Muscle layer of colon (tissue), 2 donors: ENCODE measurements around the gene IFNL4.
"Not testable (repeated sequence)": the region's sequence is repeated elsewhere in the genome, so short reads cannot be mapped to it uniquely, and the experiment has no call there.

Experiments used
- H3K27ac ChIP-seq: one replicate; pipeline ENCODE4 v1.7.0; 2013; ENCODE audit warnings: low read depth, mild to moderate bottlenecking, low read length, moderate library complexity
- H3K27me3 ChIP-seq, 2 donors: one replicate each; pipeline ENCODE4 v1.7.0; 2013; ENCODE audit warnings: low read length in 2 of 2, mild to moderate bottlenecking in 2 of 2; ENCODE audit not compliant: insufficient read depth in 2 of 2, control insufficient read depth in 1 of 2
- H3K36me3 ChIP-seq: one replicate; pipeline ENCODE4 v1.7.0; 2013; ENCODE audit warnings: mild to moderate bottlenecking, low read length; ENCODE audit not compliant: insufficient read depth
- H3K4me1 ChIP-seq: one replicate; pipeline ENCODE4 v1.7.0; 2013; ENCODE audit warnings: mild to moderate bottlenecking, low read length; ENCODE audit not compliant: insufficient read depth
- H3K4me3 ChIP-seq, 2 donors: one replicate each; pipeline ENCODE4 v1.7.0; 2013; ENCODE audit warnings: low read length in 2 of 2, low read depth in 1 of 2, mild to moderate bottlenecking in 1 of 2, moderate library complexity in 1 of 2
- H3K9ac ChIP-seq: one replicate; pipeline ENCODE4 v1.7.0; 2013; ENCODE audit warnings: low read length
- H3K9me3 ChIP-seq: one replicate; pipeline ENCODE4 v1.7.0; 2013; ENCODE audit warnings: mild to moderate bottlenecking, low read length
- donor health status: abdominal sarcoma.
- donor health status: Adenocarcinoma of cecum.

IFNL4 gene

DNA sequence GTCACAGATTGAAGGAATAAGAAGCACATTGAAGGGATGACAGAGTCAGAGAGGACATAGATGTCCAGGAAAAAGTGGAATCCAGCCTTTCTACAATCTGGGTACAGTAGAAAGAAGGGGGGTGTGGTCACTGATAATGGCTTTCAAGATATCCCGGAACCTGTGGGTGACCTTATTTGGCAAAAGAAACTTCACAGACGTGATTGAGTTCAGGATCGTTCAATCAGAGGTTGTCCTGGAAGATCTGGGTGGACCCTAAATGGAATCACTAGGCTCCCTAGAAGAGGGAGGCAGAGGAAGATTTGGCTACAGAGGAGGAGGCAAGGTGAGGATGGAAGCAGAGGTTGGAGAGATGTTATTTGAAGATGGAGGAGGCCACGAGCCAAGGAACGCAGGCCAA lies 31.6 kb downstream of the IFNL4 start:
- H3K27me3 ChIP-seq, result peaks cover 0 to 4% of the 10 kb centered on the region in 2 donors
- H3K4me1 ChIP-seq, result no peaks in the 10 kb centered on the region
- no peak overlapping the region for H3K4me3 ChIP-seq
- H3K36me3 ChIP-seq, result no peaks in the 10 kb centered on the region
- no peak overlapping the region for H3K27ac ChIP-seq
- no peak overlapping the region for H3K9ac ChIP-seq
- no peaks in the 10 kb centered on the region for H3K9me3 ChIP-seq

- not testable (repeated sequence) for H3K4me1 ChIP-seq, H3K9ac ChIP-seq, H3K4me3 ChIP-seq, H3K36me3 ChIP-seq, H3K27ac ChIP-seq, H3K9me3 ChIP-seq, H3K27me3 ChIP-seq
Observed at GRCh38 chr19:39215323-39215722, 33.3 kb downstream of the IFNL4 start.

DNA sequence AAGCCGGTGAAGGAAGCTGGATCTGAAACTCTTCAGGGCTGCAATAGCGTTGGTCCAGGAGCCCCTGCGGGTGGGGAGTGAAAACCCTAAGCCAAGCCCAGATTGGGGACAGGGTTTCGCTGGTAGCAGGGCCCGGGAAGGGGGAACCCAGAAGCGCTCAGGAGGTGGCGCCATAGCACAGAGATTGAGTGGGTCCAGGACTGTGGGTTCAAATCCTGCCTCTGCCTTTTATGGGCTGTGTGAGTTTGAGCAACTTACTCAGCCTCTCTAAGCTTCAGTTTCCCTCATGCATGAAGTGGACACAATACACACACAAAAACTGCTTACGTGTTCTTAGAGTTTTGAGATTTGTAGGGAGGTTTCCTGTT lies 36.3 kb downstream of the IFNL4 start:
- Histone ChIP-seq H3K9ac (no peak overlapping the region), H3K4me1 (no peaks in the 10 kb centered on the region), H3K27me3 (no peaks in the 10 kb centered on the region), H3K4me3 (no peak overlapping the region), H3K36me3 (no peaks in the 10 kb centered on the region), H3K27ac (no peak overlapping the region), H3K9me3 (no peaks in the 10 kb centered on the region)

GRCh38 chr19:39211731-39212374 lies 36.8 kb downstream of the IFNL4 start:
- no peak overlapping the region for H3K27ac ChIP-seq
- no peak overlapping the region for H3K4me3 ChIP-seq
- H3K36me3 ChIP-seq, result no peaks in the 10 kb centered on the region
- no peaks in the 10 kb centered on the region for H3K9me3 ChIP-seq
- H3K4me1 ChIP-seq, result no peaks in the 10 kb centered on the region
- H3K27me3 ChIP-seq, result no peaks in the 10 kb centered on the region
- no peak overlapping the region for H3K9ac ChIP-seq

DNA sequence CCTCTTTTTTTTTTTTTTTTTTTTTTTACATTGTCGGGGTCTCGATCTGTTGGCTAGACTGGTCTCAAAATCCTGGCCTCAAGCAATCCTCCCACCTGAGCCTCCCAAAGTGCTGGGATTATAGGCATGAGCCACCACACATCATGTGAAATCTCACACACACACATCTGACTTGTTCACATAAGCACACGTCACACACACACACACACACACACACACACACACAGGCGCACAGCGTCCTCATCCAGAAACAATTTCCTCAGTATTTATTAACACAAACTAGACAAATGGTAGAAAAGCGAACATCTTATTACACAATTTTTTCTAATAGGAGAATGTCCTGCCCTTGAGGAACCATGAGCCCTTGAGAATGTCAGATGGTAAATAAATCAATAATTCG lies 39.5 kb downstream of the IFNL4 start:
- no peak overlapping the region for H3K27ac ChIP-seq
- H3K27me3 ChIP-seq, result peaks cover 0 to 3% of the 10 kb centered on the region in 2 donors
- H3K4me1 ChIP-seq, result no peaks in the 10 kb centered on the region
- no peaks in the 10 kb centered on the region for H3K36me3 ChIP-seq
- H3K9ac ChIP-seq, result no peak overlapping the region
- no peak overlapping the region for H3K4me3 ChIP-seq
- no peaks in the 10 kb centered on the region for H3K9me3 ChIP-seq

GRCh38 chr19:39208175-39208795 lies 40.4 kb downstream of the IFNL4 start:
- Histone ChIP-seq H3K27ac (no peak overlapping the region), H3K4me3 (no peak overlapping the region), H3K4me1 (no peaks in the 10 kb centered on the region), H3K9me3 (no peaks in the 10 kb centered on the region), H3K27me3 (peaks cover 0 to 12% of the 10 kb centered on the region in 2 donors), H3K36me3 (no peaks in the 10 kb centered on the region), H3K9ac (no peak overlapping the region)

GRCh38 chr19:39207293-39207836 lies 41.3 kb downstream of the IFNL4 start:
- H3K36me3 ChIP-seq, result no peaks in the 10 kb centered on the region
- H3K4me1 ChIP-seq, result no peaks in the 10 kb centered on the region
- no peak overlapping the region for H3K9ac ChIP-seq
- H3K27ac ChIP-seq, result no peak overlapping the region
- no peak overlapping the region for H3K4me3 ChIP-seq
- peaks cover 8 to 21% of the 10 kb centered on the region in 2 donors for H3K27me3 ChIP-seq
- H3K9me3 ChIP-seq, result no peaks in the 10 kb centered on the region

DNA sequence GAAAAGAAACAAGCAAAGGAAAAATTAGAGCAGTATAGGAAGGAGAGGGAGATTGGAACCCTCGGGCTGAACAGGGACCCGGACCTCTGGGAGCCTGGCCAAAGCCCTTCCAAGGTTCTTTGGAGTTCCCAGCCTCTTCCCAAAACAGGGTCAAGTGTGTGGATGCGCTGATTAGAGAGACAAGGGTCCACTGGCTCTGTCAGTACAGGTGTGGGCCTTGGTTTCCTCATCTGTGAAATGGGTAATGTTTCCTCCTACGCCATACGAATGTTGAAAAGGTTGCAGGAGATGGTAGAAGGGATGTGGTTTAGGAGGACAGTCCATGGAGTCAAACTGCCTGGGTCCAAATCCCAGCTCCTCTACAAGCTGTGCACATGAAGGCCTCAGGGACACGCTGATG lies 42.5 kb downstream of the IFNL4 start:
- Histone ChIP-seq H3K27me3 (peaks cover 8 to 26% of the 10 kb centered on the region in 2 donors), H3K36me3 (no peaks in the 10 kb centered on the region)

DNA sequence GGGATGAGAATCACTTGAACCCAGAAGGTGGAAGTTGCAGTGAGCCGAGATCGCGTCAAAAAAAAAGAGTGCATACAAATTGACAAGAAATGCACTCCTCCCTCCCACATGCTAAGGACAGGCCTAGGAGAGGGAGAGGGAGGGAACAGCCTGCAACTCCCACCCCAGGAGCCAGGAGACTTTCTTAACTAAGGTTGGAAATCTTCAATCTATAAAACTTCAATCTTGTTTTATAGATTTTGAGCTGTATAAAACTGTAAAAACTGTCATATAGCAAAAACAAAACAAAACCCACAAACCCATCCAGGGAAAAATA lies 43.2 kb downstream of the IFNL4 start:
- Histone ChIP-seq H3K36me3 (no peaks in the 10 kb centered on the region), H3K9me3 (no peaks in the 10 kb centered on the region), H3K9ac (no peak overlapping the region), H3K27ac (no peak overlapping the region), H3K4me1 (no peaks in the 10 kb centered on the region), H3K27me3 (peaks cover 8 to 33% of the 10 kb centered on the region in 2 donors), H3K4me3 (no peak overlapping the region)

More for the DNA sequence above, 42.5 kb downstream of the IFNL4 start:
- Histone ChIP-seq H3K4me1 (no peaks in the 10 kb centered on the region), H3K4me3 (no peak overlapping the region), H3K9me3 (no peaks in the 10 kb centered on the region), H3K27ac (no peak overlapping the region), H3K9ac (no peak overlapping the region)

- Histone ChIP-seq H3K36me3 (no peaks in the 10 kb centered on the region), H3K4me1 (no peaks in the 10 kb centered on the region), H3K27me3 (peaks cover 8 to 44% of the 10 kb centered on the region in 2 donors), H3K27ac (no peak within 1 kb of the TSS), H3K4me3 (no peak within 1 kb of the TSS), H3K9me3 (no peaks in the 10 kb centered on the region), H3K9ac (no peak within 1 kb of the TSS)
Observed at GRCh38 chr19:39203372-39204341, 45.0 kb downstream of the IFNL4 start, which contains the start of gene SYCN. TSS of gene SYCN (minus strand) at chr19:39204263. CDS start at chr19:39204254, 9 bp downstream.

GRCh38 chr19:39202998-39203355 lies 45.7 kb downstream of the IFNL4 start:
- Histone ChIP-seq H3K9ac (no peak overlapping the region), H3K27me3 (peaks cover 10 to 51% of the 10 kb centered on the region in 2 donors)

More at GRCh38 chr19:39202998-39203355, 45.7 kb downstream of the IFNL4 start:
- H3K27ac ChIP-seq, result no peak overlapping the region
- H3K36me3 ChIP-seq, result no peaks in the 10 kb centered on the region
- H3K4me1 ChIP-seq, result no peaks in the 10 kb centered on the region
- H3K4me3 ChIP-seq, result no peak overlapping the region
- no peaks in the 10 kb centered on the region for H3K9me3 ChIP-seq
